SW480 (cell line): ENCODE data around the gene TEKT3.
A peak's percentile ranks its signal among the peaks of the same experiment; 100 is the strongest.

Experiments
- DNase-seq: peaks from one replicate; pipeline ENCODE4 v3.0.0-alpha.2; 2016; ENCODE audit warnings: low spot score

The TEKT3 gene

DNA sequence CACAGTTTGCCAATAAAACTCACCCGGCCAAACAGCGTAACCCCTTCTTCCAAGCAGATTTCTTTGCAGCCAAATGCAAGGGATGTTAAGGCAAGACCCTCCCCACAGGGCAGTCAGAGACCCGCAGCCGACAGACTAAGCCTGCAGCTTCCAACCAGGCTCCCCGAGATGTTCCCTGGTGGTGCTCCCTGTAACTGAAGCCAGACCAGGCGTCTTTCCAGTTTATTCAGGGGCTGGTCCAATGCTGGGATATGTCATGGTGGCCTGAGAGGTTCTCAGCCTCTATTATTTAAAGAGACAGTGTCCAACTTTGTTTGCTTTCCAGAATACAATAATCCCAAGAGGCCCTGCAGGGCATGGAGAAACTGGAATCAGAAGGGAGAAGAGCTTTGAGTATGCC lies 76.3 kb downstream of the TEKT3 start, which contains the start of gene PMP22:
Gene PMP22 (minus strand): TSS at position 196 of the 400 bp plus-strand sequence. CDS start 4,599 bp downstream, outside the sequence.
- DNase-seq: no peak

DNA sequence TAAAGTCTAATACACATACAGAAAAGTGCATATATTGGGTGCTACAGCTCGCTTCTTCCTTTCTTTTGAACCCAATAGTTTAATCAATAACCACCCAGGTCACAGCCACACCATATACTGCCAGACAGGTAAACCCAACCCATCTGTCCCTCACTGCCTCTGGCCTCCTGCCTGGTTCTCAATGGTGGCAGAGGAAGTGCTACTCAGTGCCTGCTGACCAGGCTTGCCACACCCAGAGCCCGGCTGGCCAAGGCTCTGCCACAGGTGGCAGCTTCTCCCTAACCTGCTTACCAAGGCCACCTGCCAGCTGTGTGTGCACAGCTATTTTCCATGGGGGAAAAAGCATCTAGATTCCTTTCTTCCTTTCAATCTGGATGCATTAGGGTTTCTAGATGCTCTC lies 76.9 kb downstream of the TEKT3 start:
- peak; percentile 28 for DNase-seq

DNA sequence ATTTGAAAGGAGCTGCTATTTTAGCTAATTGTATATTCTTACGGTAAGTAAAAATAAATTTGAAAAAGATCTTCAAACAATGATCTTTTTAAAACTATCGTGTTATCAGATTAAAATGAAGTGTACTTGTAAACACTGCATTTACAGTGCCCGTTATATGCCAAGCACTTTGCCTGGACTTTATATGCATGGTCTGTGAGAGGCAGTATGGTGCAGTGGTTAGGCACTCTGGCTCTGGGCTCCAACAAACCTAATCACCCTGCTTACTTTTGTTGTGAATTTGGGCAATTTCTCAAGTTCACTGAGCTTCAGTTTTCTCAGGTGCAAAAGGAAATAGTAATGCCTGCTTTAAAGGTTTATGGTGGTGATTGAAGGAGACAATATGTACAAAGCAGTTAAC lies 77.7 kb downstream of the TEKT3 start:
- no peak for DNase-seq

DNA sequence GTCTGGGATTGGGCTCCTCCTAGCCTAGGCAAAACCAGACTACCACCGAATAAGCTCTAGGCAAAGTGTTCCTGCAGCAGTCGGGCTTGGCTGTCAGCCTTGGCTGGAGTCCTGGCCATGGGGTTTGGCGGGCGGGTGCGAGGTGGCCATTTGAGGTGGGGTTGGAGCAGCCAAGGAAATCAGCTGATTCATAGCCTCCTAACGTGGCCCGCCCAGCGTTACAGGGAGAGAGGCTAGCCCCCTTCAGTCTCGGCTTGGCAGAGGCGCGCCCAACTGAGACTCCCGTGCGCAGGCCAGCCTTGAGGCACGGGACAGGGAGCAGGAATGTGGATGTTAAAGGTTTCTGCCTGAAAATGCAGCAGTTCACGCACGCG lies 78.2 kb downstream of the TEKT3 start:
- peak; percentile 61 for DNase-seq

DNA sequence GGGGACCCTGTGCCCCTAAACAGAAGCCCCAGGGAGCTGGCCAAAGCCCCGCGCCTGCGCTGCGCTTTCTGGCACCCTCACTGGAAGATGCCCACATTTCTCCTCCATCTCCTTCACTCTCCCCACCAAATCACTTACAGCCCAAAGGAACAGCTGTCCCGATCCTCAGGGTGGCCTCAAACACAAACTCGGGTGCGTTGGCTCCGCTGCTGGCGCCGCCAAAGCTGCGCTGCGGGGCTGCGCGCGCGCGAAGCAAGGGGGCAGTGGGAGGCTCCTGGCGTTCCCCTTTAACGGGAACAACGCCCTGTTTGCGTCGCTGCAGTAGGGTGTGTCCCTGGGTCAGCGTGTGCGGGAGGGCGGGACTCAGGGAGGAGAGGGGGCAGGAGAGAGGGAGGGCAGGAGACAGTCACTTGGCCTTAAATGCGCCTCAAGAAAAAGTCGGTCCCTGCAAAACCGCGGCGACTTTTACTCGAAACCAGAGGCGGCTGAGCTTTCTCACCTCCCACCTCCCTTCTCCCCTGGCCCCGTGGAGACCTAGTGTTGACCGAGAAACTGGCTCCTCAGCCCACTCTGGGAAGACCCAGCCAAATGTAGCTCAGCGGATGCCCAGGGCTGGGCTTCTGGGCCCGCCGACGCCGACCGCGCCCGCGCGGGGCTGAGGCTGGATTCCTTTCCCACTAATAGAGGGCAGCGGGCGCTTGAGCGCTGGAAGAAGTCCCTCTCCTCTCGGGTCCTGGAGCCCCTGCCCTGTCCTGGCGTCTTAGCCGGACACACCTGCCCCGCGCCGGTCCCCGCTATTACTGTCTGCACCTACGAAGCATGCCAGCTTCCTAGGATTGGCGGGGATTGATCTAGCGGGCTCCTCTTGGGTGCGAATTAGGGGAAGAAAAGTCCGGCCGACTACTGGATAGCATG lies 78.8 kb downstream of the TEKT3 start:
- peak; percentile 85 for DNase-seq

DNA sequence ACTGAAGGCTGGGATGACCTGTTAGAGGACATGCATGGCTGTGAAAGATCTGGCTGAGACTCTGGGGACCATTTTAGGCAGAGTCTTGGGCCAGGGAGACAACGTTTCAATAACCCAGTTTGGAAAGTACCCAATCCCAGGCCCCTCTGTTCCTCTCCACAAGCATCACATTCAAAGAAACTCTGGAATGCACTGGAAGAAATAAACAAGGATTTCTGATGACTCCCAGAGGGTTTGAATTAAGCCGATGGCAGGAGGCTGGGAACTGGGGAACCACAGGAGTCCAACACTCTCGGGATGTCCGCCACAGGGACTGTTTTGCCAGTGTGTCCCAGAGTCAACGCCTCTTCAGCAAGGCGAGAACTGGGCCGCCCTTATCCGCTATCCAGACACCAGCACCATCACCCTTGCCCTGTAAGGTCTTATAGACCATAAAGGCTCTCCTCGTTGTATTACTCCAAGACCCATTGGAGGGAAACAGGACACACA lies 79.6 kb downstream of the TEKT3 start:
- peak; percentile 38 for DNase-seq

DNA sequence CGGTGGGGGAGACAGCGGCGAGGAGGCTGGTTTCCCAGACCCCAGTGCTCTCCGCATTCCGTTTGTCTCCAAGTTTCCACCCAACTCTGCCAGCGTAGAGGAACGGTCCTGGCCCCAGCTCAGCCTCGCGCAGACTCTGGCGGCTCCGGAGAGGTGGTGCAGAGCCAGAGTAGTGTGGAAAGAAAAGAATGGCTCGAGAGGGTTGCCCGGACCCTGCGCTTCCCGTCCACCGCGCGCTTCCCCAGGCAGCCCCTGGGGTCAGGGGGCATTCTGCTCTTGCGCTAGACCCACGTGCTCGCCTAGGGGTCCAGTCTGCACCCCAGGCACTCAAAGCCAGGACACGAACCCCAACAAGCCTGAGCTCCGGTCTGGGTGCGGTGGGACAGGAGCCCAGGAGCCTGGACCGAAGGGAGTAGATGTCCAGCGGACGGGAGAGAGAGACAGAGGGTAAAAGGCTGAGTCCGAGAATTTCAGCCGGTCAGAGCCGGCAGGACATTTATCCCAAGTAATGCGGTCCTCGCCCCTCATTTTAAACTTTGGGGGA lies 80.1 kb downstream of the TEKT3 start:
- DNase-seq: peak; percentile 64

DNA sequence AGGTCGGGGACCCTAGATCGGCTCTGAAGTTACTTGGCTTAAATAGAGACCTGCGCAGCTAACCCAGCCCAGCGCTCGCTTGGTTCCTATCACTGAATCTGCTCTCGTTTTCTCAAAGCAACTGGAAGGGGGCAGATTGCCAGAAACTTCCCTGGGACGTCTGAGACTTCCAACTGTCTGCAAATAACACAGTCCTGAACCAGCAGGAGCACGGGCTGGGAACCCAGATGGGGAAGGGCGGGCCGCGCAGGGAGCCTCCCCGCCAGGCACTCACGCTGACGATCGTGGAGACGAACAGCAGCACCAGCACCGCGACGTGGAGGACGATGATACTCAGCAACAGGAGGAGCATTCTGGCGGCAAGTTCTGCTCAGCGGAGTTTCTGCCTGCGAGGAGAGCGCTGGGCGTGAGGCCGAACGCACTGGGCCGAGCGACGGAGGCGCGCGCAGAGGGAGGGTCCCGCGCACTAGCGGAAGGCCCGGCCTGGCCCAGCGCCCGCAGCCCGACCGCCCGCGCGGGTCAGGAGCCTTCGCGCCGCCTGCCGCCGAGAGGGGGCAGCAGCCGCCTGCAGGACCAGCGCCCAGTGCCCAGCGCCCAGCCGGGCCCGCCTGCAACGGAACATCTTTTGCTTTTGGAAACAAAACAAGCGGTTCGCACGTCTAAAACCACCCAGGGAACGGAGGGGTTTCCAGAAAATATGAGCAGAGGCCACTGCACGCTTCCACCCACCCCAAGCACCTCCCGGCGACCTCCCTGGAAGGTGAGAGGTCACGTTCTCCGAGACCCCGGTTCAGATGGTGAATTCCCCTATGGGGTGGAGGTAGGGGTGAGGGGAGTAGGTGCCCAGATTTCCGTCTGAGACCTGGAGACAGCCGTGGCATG lies 80.8 kb downstream of the TEKT3 start:
- DNase-seq: peak; percentile 57

DNA sequence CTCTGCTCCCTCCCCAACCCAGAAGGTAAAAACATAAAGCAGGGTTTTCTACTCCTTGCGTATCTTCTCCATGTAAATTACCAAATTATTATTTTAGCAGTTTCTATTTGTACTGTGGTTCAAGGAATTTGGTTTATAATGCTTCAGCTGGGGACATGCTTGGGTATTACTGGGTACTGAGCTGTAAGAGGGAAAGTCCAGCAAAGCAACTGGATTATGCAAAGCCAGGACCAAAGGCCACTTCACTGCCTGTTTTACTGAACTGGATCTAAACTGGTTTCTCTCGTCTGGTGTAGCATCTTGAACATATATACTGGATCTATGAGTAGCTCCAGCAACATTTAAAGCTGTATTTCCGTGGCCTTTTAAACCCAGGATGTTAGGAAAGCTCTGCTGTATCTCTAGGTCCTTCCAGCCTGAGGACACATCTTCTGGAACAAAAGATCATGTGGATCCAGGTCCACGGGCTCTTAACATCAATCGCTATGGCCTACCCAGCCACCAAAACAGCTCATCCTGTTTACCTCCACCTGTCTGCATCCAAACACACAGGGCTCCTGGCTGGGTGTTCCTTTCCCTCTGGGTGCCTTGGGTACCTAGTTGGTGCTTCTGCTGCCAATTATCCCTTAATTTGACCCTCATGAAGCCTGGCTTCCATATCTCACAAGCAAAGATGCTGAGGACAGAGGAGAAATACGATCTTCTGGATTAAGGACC lies 83.4 kb downstream of the TEKT3 start:
- no peak for DNase-seq

DNA sequence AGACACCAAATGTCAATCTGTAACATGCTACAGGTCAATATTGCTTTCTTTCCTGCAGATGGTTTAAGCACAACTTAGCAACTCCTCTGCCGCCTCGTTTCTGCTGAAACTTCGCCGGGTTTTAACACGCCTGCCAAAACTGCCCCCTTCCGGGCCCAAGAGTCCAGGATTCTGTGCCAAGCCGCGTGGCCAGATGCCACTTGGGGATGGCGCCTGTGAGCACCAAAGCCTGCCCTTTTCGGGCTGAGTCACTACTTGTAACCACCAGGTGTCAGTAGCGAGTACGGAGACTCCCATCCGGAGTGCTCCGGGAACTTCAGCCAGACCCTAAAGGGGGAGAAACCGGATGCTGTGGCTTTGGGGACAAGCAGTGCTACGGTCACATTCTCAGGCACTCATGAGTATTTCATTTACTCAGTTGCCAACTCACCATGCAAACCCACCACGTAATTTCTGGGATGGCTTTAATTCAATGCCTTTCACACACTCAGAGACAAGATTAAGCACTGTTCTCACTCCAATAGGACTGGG lies 84.1 kb downstream of the TEKT3 start:
- peak; percentile 71 for DNase-seq

DNA sequence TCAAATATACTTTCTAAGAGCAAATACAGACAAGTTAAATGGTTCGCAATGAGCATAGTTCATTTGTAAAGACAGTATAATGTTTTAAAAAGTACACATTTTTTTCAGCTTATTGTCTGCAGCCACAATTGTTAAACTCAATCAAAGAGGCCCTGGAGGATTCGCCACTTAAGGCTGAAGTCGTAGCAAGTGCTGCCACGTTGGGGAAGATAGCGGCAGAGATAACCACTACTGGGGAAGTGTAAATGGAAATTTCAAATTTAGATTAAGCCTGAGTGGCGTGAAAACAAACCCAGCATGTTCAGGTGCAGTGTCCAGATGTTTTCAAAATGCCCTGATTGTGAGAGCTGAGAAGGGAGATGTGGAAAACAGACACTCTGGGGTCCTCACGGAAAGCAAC lies 84.7 kb downstream of the TEKT3 start:
- DNase-seq: no peak

DNA sequence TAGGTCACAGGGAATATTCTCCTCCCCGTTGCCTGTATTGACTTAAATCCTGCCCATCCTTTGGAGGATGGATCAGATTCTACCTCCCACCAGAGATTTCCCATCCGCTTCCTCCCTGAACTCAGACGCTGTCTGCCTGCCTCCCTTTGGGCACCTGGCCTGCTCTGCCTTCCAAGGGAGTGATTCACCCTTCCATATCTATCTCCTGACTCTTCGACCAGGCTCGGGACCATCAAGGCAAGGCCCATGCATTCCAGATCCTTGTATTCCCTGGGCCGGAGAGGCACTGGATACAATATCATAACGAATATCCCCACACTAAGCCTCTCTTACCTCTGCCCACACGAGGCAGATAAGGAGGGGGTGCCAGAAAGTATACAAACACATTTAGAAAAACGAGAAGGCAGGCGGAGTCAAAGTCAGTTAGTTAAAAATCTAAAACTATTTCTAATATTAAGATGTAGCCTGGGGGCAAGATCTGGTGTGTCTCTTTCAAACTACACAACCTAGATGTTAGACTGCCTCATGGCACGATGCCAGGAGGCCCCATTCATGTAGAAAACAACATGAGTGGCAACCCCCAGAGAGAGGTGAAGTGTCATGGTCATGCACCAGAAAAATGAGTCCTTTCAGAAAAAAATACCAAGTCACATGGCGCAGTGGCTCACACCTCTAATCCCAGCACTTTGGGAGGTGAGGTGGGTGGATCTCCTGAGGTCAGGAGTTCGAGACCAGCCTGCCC lies 85.5 kb downstream of the TEKT3 start:
- DNase-seq: no peak
